OCI-LY7 (cell line): ENCODE data around the gene TMEM143.

Experiments used
- CTCF ChIP-seq: fragments of 200-600 bp; sonication (generic); conservative IDR thresholded peaks from 2 replicates; pipeline ENCODE4 v1.5.1; 2014; ENCODE audit warnings: mild to moderate bottlenecking, antibody characterized with exemption, low read length, moderate library complexity, mixed read lengths
- EZH2phosphoT487 ChIP-seq: fragments of 200-600 bp; sonication (generic); IDR thresholded peaks from 2 replicates; pipeline ENCODE4 v1.6.1; 2018; ENCODE audit warnings: low read depth, borderline replicate concordance, mild to moderate bottlenecking, mixed run types, antibody characterized with exemption, low read length, moderate library complexity, mixed read lengths

- no peak for TF ChIP-seq CTCF
- TF ChIP-seq EZH2phosphoT487, result no peak
These were observed 10.1 kb downstream of the TMEM143 start for GRCh38 chr19:48353677-48354076.
